HG02798 (cell line): Measurements from ENCODE around the gene COL19A1.
"Not testable (repeated sequence)": the region's sequence is repeated elsewhere in the genome, so short reads cannot be mapped to it uniquely, and the experiment has no call there.

Experiments used
- ATAC-seq: cut with Tn5 transposase; IDR thresholded peaks from one replicate; pipeline ENCODE4 v1.9.1; 2021; ENCODE audit warnings: mild to moderate bottlenecking; ENCODE audit not compliant: unreplicated experiment, poor library complexity

The COL19A1 gene

DNA sequence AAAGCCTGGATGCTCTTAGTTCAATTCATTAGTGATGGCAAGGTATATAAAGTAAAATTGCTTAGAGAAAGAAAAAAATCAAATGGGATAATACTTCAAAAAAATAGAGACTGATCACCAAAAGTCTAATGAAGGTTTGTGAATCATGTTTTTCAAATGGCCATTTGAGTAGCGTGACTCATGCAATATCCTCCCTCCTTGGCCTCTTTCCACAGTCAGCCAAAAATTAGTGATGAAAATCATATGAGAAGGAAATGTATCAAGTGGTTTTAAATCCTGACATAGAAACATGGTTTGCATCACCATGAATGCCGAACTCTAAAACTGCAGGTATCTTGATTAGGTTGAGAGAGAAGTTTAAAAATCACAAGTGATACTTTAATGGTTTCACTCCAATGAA lies 1.2 kb upstream of the COL19A1 start:
- no peak for ATAC-seq

DNA sequence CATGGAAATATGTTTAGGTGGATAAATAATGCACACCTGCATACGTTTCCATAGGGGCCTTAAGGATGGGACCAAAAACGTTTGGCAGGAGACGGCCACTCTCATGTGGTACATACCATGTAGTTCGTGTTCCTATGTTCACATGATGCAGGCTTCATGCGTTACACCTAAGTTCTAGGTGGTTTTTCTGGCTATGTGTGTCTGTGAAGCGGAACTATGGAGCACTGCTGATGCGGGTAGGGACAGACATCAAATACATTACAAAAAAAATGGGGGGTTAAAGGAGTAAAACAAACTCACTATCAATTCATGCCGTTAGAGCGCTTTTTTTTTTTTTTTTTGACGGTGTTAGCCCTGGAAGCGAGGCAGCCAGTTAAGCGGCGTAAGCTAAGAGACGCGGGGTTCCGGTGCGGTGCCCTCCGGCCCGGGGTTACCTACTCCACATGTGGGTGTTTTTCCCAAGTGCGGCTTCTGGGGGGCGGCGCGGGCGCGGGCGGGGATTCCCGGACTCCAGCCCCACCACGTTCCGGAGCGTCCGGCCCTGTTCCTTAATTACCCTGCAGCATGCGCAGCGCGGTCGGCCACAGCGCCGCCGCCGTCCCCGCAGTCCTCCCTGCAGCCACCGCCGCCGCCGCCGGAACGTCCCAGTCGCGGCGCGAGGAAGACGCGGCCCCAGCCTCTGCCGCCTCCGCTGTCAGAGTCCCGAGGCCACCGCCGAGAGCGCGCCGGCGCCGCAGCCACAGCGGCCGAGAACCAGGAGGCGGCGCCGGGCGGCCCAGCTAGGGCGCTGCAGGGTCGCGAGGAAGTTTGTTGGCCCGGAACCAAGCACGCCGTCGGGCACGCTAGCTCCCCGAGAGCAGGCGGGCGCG lies 648 bp downstream of the COL19A1 start:
- ATAC-seq = peak; percentile 75

- ATAC-seq = no peak
Measured at GRCh38 chr6:69867639-69867976, 1.3 kb downstream of the COL19A1 start.

DNA sequence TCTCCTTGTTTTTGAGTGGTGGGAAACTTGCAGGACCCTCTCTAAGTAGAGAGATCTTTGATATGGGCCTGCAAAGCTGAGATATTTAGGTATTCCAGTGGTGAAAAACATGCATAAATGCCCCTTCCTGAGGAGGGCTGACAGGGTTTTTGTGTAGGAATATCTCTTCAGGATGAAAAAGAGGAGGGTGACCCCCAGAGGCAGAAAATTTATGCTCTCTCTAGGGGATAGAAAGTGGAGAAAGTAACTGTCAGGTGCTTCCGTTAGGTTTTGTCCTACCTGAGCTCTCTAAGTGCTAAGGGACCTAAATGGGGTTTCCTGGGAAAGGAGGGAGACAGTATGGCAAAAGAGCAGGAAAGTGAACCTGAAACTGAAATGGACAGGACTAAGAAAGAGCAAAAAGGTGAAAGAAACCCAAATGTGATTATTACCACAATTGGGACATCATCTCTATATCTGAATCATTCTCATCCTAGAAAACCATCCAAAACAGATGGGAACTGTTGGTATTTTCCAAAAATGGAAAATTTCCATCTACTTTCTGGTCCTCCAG lies 2.0 kb downstream of the COL19A1 start:
- ATAC-seq = no peak

- ATAC-seq = no peak
Measured at GRCh38 chr6:69868961-69869360, 2.6 kb downstream of the COL19A1 start.

GRCh38 chr6:69871107-69871506 lies 4.8 kb downstream of the COL19A1 start:
- no peak for ATAC-seq

GRCh38 chr6:69873291-69873690 lies 6.9 kb downstream of the COL19A1 start:
- ATAC-seq = no peak

- ATAC-seq = no peak
Measured at GRCh38 chr6:69875715-69876114, 9.4 kb downstream of the COL19A1 start.

DNA sequence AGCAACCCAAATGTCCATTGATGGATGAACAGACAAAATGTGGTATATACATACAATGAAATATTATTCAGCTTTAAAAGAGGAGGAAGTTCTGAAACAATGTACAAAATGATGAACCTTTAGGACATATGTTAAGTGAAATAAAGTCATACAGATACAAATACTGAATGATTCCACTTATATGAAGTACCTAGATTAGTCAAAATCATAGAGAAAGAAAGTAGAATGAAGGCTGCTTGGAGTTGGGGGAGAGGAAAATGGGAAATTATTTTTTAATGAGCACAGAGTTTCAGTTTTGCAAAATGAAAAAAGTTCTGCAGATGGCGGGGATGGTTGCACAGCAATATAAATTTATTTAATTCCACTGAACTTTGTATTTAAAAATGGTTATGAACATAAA lies 12.4 kb downstream of the COL19A1 start:
- no peak for ATAC-seq

GRCh38 chr6:69880601-69881000 lies 14.2 kb downstream of the COL19A1 start:
- ATAC-seq = peak; percentile 32

- ATAC-seq = peak; percentile 88
Measured at GRCh38 chr6:69881322-69882151, 15.2 kb downstream of the COL19A1 start.

DNA sequence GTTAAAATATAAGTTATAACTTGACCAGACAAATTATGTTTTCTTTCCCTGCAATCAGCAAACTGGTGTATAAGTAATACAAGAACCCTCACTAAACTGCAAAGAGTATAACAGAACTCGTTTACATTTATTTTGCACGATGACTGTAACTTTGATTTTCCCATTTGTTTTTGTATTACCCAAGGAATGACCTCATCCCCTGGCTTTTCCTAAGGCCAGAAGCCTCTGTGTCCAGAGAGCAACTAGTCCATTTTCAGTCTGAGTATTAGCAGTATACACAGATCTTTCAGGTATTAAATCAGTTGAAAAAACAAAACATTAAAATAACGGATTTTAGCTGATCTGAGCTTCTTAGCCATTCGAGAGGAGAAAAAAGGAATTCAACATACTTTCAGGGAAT lies 17.2 kb downstream of the COL19A1 start:
- ATAC-seq = no peak

DNA sequence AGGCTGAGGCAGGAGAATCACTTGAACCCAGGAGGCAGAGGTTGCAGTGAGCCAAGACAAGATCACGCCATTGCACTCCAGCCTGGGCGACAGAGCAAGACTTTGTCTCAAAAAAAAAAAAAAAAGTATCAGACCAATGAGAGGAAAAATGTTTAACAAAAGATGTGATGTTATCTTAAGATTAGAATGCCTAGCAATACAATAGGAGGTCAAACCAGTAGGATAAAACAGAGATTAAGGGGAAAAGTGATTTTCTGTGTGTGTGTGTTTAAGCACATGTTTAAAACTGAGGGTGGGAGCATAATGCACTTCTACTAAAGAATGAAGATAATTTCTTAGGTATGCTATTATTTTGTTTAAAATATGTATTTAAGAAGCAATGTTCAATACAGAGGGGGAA lies 17.9 kb downstream of the COL19A1 start:
- no peak for ATAC-seq

- ATAC-seq = no peak
Measured at GRCh38 chr6:69887026-69887425, 20.7 kb downstream of the COL19A1 start.

DNA sequence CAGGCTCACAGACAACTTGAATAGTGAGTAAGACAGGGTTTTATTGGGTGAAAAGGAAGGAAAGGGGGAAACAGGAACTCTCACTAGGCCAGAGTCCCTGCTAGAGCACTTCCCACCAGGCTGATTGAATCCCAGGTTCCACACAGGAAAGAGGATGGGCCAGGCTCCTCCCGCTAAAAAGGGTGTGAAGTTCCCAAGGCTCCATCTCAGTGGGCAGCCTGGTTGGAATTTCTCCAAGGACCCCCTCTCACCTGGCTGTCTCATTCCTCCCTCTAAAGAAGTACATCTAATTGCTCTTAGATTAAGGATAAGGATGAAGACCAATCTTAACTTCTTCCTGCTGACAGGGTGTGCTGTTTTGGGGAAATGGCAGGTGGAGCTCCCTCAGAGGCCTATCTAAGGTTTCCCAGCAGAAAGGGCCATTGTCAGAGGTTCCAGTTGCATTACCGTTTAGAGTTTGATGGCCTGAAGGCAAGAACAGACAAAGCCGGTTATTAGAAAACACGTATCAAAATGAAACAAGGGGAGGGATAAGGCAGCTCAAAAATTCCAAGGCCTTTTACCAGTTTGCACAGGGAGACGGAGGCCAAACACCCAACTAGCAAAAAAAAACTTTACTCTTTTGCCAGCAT lies 21.5 kb downstream of the COL19A1 start:
- no peak for ATAC-seq

- no peak for ATAC-seq
Measured at GRCh38 chr6:69888482-69889233, 22.3 kb downstream of the COL19A1 start.

- not testable (repeated sequence) for ATAC-seq
Measured at GRCh38 chr6:69889234-69889974, 23.0 kb downstream of the COL19A1 start.

DNA sequence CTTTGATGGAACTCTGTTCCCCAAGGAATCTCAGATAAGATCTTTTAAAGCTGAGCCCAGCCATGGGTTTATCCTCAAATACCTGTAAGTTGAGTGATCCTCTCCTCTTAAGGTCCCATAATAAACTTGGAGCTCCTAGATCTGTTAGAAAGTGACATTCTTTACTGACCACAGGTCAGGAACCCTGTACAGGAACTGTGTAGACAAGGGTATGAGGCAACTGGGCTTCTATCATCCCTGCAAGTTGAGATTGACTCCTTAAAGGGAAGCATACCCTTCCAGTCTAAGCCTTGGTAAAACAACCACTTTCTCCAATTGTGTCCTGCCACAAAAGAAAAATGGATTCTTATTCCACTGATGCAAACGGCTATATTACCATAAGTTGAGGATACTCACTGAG lies 26.2 kb downstream of the COL19A1 start:
- ATAC-seq = not testable (repeated sequence)

DNA sequence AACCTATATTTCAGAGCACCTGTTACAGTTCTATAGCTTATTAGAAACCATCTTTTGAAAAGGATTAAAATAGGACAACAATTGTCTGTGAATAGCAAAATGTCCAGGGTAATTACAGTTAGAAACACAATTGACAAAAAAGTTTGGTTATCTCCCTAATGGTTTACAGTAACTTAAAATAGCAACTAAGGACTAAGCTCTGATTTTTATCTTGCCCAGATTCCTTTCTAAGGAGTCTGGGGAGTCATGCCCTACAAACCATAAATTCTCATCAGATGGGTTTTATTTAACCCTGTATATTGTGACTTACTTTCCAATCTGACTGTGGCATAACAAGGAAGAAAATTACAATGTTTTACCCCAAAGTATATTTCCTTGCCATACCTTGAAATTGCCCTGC lies 26.9 kb downstream of the COL19A1 start:
- ATAC-seq = not testable (repeated sequence)
